Measurements from ENCODE around the gene OTOP1.

DNA sequence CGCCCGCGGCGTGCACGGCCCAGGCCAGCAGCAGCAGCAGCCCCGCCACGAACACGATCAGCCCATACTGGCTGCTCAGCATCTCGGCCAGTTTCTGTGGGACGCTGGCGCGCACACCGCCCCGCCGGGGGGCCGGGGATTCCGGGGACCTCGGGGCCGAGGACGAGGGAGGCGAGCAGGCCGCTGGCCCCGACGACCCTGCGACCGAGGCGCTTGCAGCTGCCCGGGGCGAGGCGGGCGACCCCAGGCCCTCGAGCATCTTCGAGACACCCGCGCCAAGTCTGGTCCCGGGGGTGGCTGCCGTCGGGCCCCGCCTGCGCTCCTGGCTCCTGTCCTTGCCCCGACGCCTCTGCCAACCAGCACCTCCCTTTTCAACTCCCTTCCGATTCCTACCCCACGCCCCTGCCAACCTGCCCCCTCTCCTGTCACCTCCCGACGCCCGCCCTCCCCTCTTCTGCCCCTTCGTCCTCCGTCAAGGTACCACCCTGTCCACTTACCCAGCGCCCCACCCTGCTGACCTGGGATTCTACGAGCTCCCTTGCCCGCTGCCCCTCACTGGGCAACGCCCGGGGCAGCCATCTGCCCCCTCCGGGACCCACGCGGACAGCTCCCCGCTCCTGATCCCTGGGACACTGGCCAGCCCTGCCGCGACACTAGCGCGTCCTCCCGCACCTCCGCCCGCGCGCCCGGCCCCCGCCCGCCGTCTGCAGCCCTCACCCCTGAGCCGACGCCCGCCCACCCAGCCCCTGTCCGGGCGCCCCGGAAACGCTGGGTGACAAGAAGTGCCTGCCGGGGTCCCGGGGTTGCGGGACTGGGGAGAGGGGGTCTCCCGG, at the start of gene OTOP1:
- no peak for TF ChIP-seq CTCF (IDR thresholded peaks at IDR 0.05)
- TF ChIP-seq POLR2A (IDR thresholded peaks at IDR 0.05): no peak
